Caco-2 (cell line): ENCODE data around the gene NGLY1. TPM values are rescaled to one million over a fixed set of nuclear protein-coding genes. Genes with fewer than 3 reads are reported as not detected.

Source experiments
- BruUV-seq: library from RNA; stranded (reverse); fragments of 400-500 nt; replicated peaks from 2 replicates; lab custom pipeline; 2021; lab: Mats Ljungman, UMichigan
- CTCF ChIA-PET: fragments of 300-600 bp; sonication (Branson Sonifier 250); formaldehyde crosslinking; loops from one replicate; lab custom pipeline; 2022; ENCODE audit warnings: antibody characterized with exemption; lab: Charles Lee
- POLR2A ChIA-PET: fragments of 300-600 bp; sonication (Branson Sonifier 250); formaldehyde crosslinking; loops from one replicate; lab custom pipeline; 2022; ENCODE audit warnings: antibody characterized with exemption; lab: Charles Lee
- DNase-seq, 2 experiments: peaks; one replicate each; pipeline versions ENCODE4 v3.0.0 to v3.0.0-alpha.2; 2020 to 2022
- H3K27me3 ChIP-seq: replicated peaks from 2 replicates; pipeline ENCODE4 v1.6.0; 2011; ENCODE audit warnings: low read length; ENCODE audit not compliant: control insufficient read depth, insufficient read depth
- H3K36me3 ChIP-seq: 2 replicates; pipeline ENCODE4 v1.5.1; 2011; ENCODE audit warnings: low read length; ENCODE audit not compliant: control insufficient read depth, insufficient read depth
- H3K4me1 ChIP-seq: fragments of 250-450 bp; sonication (Bioruptor Pico); 2 replicates; pipeline ENCODE4 v1.5.1; 2020; ENCODE audit warnings: mild to moderate bottlenecking
- H3K4me3 ChIP-seq: 2 replicates; pipeline ENCODE4 v1.5.1; 2011; ENCODE audit warnings: low read depth, mild to moderate bottlenecking, control low read depth, low read length
- H3K9me3 ChIP-seq: fragments of 250-450 bp; sonication (Bioruptor Pico); 2 replicates; pipeline ENCODE4 v1.5.1; 2020; ENCODE audit warnings: mild to moderate bottlenecking, moderate library complexity
- H3K27ac Mint-ChIP-seq: one replicate; pipeline ENCODE4 v1.8.0; 2022; ENCODE audit warnings: mixed read lengths; ENCODE audit not compliant: unreplicated experiment
- H3K27me3 Mint-ChIP-seq: one replicate; pipeline ENCODE4 v1.8.0; 2022; ENCODE audit warnings: mixed read lengths; ENCODE audit not compliant: insufficient read depth, unreplicated experiment
- H3K36me3 Mint-ChIP-seq: one replicate; pipeline ENCODE4 v1.8.0; 2022; ENCODE audit warnings: mild to moderate bottlenecking, mixed read lengths; ENCODE audit not compliant: insufficient read depth, unreplicated experiment
- H3K4me1 Mint-ChIP-seq: one replicate; pipeline ENCODE4 v1.8.0; 2022; ENCODE audit warnings: low read depth, mixed read lengths; ENCODE audit not compliant: unreplicated experiment
- H3K4me3 Mint-ChIP-seq: one replicate; pipeline ENCODE4 v1.8.0; 2022; ENCODE audit warnings: mild to moderate bottlenecking, moderate library complexity, mixed read lengths; ENCODE audit not compliant: unreplicated experiment
- H3K9me3 Mint-ChIP-seq: one replicate; pipeline ENCODE4 v1.8.0; 2022; ENCODE audit warnings: mixed read lengths; ENCODE audit not compliant: unreplicated experiment
- intact Hi-C: fragments of 100-400 bp; cut with micrococcal nuclease; formaldehyde crosslinking; loops from one replicate; pipeline ENCODE4 v1.10.0; 2022; ENCODE audit not compliant: unreplicated experiment
- total RNA-seq: library from RNA; stranded (reverse); gene quantifications from 2 replicates; pipeline ENCODE4 v1.2.3, GENCODE V29; 2022
- TF ChIP-seq, protein P1 (sequence below), 2 experiments: fragments of 200-600 bp in 1 of 2; IDR thresholded peaks; 1 replicate in 1 of 2; 2 replicates in 1 of 2; pipeline versions ENCODE4 v1.5.1 to v1.8.0; 2011 to 2022; ENCODE audit warnings: antibody characterized with exemption in 1 of 2, control low read depth in 1 of 2, inconsistent platforms in 1 of 2, low read depth in 1 of 2, low read length in 1 of 2, mild to moderate bottlenecking in 1 of 2, moderate library complexity in 1 of 2; ENCODE audit not compliant: insufficient read depth in 1 of 2, severe bottlenecking in 1 of 2, unreplicated experiment in 1 of 2

The NGLY1 gene
- total RNA-seq, 1 experiment from 2014 or later, result 27.1 TPM

GRCh38 chr3:25673738-25674298 is 109.4 kb downstream of the NGLY1 start:
- Mint-ChIP-seq H3K4me1 (no peaks in the 10 kb centered on the region), H3K27me3 (peaks cover 10% of the 10 kb centered on the region), H3K4me3 (no peak overlapping the region), H3K27ac (no peak overlapping the region), H3K36me3 (no peaks in the 10 kb centered on the region), H3K9me3 (no peaks in the 10 kb centered on the region)
- Histone ChIP-seq H3K4me3 (no peak overlapping the region), H3K4me1 (no peaks in the 10 kb centered on the region), H3K36me3 (no peaks in the 10 kb centered on the region; the same call in 1 of the 2 replicates), H3K27me3 (no peaks in the 10 kb centered on the region), H3K9me3 (no peaks in the 10 kb centered on the region)
- intact Hi-C loops, result no loop called here
- ChIA-PET CTCF (no interaction called here), POLR2A (no interaction called here)
- DNase-seq, result no peak
- TF ChIP-seq, protein P1, sequence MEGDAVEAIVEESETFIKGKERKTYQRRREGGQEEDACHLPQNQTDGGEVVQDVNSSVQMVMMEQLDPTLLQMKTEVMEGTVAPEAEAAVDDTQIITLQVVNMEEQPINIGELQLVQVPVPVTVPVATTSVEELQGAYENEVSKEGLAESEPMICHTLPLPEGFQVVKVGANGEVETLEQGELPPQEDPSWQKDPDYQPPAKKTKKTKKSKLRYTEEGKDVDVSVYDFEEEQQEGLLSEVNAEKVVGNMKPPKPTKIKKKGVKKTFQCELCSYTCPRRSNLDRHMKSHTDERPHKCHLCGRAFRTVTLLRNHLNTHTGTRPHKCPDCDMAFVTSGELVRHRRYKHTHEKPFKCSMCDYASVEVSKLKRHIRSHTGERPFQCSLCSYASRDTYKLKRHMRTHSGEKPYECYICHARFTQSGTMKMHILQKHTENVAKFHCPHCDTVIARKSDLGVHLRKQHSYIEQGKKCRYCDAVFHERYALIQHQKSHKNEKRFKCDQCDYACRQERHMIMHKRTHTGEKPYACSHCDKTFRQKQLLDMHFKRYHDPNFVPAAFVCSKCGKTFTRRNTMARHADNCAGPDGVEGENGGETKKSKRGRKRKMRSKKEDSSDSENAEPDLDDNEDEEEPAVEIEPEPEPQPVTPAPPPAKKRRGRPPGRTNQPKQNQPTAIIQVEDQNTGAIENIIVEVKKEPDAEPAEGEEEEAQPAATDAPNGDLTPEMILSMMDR (IDR thresholded peaks at IDR 0.05; ENCODE audit: insufficient read depth in 1 of 2, low read depth in 1 of 2, low read length in 1 of 2, severe bottlenecking in 1 of 2, unreplicated experiment in 1 of 2), result no peak
- no TSS peak for BruUV-seq

Other genes starting within 250 kb of the NGLY1 start
- gene TOP2B, start 118.5 kb downstream of the NGLY1 start, total RNA-seq, result 82.4 and 83.1 TPM in 2 replicates
- gene OXSM, start 6.6 kb upstream of the NGLY1 start, total RNA-seq, result 11.1 and 13.1 TPM in 2 replicates